Adipocyte (in vitro differentiated cells): ENCODE data around the gene CD247.
"Not testable (repeated sequence)": the region's sequence is repeated elsewhere in the genome, so short reads cannot be mapped to it uniquely, and the experiment has no call there.

Experiments
- DNase-seq: peaks from one replicate; pipeline ENCODE4 v3.0.0-alpha.2; 2015; ENCODE audit warnings: low read depth
- H3K27me3 ChIP-seq: replicated peaks from 2 replicates; pipeline ENCODE4 v1.7.0; 2013; ENCODE audit warnings: mild to moderate bottlenecking, low read length, moderate library complexity; ENCODE audit not compliant: control insufficient read depth, insufficient read depth
- H3K36me3 ChIP-seq: 2 replicates; pipeline ENCODE4 v1.7.0; 2013; ENCODE audit warnings: low read length, mild to moderate bottlenecking, moderate library complexity; ENCODE audit not compliant: control insufficient read depth, insufficient read depth, severe bottlenecking
- H3K4me1 ChIP-seq: 2 replicates; pipeline ENCODE4 v1.7.0; 2013; ENCODE audit warnings: mild to moderate bottlenecking, low read length, moderate library complexity; ENCODE audit not compliant: control insufficient read depth, insufficient read depth
- H3K4me3 ChIP-seq: 2 replicates; pipeline ENCODE4 v1.7.0; 2013; ENCODE audit warnings: mild to moderate bottlenecking, low read length, moderate library complexity
- H3K9ac ChIP-seq: 2 replicates; pipeline ENCODE4 v1.7.0; 2013; ENCODE audit warnings: mild to moderate bottlenecking, low read length, moderate library complexity
- H3K9me3 ChIP-seq: 2 replicates; pipeline ENCODE4 v1.7.0; 2013; ENCODE audit warnings: mild to moderate bottlenecking, low read length, moderate library complexity; ENCODE audit not compliant: control insufficient read depth

The CD247 gene

DNA sequence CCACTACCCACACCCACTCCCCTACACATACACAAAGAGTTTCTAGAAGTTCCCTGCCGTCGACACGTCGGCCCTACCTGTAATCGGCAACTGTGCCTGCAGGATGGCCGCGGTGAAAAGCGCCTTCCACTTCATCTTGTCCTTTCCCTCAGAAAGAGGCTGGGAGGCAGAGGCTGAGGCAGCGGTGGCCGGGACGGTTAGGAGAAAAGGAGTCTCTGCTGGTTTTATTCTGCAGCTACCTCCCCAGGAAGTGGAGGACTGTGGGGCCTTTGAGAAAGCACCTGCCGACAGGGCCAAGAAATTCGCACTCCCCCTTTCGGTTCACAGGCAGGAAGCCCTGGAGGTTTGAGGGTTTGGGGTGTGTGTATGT lies at the start of gene CD247:
TSS of gene CD247 (minus strand) at position 199 of the 370 bp plus-strand sequence. CDS start at position 135, 64 bp downstream.
- no peak for DNase-seq
- no peaks in the 10 kb centered on the region for H3K4me1 ChIP-seq

DNA sequence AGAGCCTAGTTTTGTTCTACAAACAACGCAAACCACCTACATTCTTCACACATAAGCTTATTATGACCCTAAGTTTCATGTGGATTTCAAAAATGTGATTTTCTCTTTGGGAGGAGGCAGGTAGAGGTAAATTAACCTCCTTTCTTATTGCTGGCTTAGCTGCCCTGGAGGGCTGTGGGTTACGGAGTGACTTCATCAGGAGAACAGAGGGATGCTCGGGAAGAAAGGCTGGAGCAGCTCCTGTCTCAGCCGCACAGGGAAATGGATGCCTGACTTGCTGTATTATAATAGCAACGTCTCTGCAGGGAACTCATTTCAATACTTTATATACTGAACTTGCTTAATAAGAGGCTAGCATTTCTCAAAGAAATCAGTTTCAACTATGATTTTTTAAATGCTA lies 49.3 kb upstream of the CD247 start:
- Histone ChIP-seq H3K27me3 (no peaks in the 10 kb centered on the region), H3K9me3 (peaks cover 2% of the 10 kb centered on the region), H3K9ac (no peak overlapping the region), H3K36me3 (no peaks in the 10 kb centered on the region), H3K4me3 (no peak overlapping the region), H3K4me1 (peaks cover 10% of the 10 kb centered on the region)
- DNase-seq, result no peak

More for the DNA sequence above, at the start of gene CD247:
- Histone ChIP-seq H3K27me3 (peaks cover 9% of the 10 kb centered on the region), H3K36me3 (no peaks in the 10 kb centered on the region), H3K9me3 (peaks cover 15% of the 10 kb centered on the region), H3K9ac (no peak within 1 kb of the TSS), H3K4me3 (no peak within 1 kb of the TSS)

DNA sequence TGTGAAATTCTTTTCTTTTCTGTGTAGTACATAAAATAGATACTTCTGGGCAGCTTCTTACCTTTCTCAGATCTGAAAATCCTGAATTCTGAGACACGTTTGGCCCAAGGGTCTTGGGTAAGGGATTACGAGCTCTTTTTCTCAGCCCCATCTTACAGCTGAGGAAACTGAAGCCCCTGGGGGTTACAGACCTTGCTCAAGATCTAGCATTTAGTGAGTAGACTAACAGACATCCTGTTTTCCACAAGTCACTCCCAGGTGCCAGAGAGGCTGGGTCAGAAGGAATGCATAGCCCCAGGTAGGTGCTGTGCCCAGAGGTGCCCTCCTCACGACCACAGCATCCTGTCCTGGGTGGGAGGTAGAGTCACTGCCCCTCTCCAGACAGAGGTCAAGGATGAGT lies 48.4 kb upstream of the CD247 start:
- H3K4me3 ChIP-seq, result no peak overlapping the region
- H3K9ac ChIP-seq, result no peak overlapping the region
- H3K9me3 ChIP-seq, result no peaks in the 10 kb centered on the region
- H3K36me3 ChIP-seq, result no peaks in the 10 kb centered on the region
- DNase-seq, result no peak
- peaks cover 10% of the 10 kb centered on the region for H3K4me1 ChIP-seq
- H3K27me3 ChIP-seq, result no peaks in the 10 kb centered on the region

DNA sequence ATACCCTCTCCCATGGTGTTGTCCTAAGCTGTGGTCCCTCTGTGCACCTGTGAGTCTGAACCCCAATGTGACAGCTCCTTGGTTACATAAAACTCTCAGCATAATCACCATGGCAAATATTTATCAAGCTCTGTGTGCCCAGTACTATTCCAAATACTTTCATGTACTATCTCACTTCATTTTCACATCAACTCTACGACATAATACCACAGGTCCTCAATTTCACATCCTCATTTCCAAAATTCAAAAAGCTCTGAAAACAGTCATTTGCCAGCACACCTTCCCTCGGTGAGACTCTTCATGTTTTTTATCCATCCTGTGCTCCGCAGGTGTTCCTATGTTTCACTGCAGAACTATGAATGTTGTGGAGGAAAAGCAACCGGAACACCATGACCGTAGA lies 47.6 kb upstream of the CD247 start:
- no peak for DNase-seq
- Histone ChIP-seq H3K27me3 (no peaks in the 10 kb centered on the region), H3K9ac (no peak overlapping the region), H3K9me3 (no peaks in the 10 kb centered on the region), H3K4me1 (peaks cover 10% of the 10 kb centered on the region), H3K36me3 (no peaks in the 10 kb centered on the region), H3K4me3 (no peak overlapping the region)

DNA sequence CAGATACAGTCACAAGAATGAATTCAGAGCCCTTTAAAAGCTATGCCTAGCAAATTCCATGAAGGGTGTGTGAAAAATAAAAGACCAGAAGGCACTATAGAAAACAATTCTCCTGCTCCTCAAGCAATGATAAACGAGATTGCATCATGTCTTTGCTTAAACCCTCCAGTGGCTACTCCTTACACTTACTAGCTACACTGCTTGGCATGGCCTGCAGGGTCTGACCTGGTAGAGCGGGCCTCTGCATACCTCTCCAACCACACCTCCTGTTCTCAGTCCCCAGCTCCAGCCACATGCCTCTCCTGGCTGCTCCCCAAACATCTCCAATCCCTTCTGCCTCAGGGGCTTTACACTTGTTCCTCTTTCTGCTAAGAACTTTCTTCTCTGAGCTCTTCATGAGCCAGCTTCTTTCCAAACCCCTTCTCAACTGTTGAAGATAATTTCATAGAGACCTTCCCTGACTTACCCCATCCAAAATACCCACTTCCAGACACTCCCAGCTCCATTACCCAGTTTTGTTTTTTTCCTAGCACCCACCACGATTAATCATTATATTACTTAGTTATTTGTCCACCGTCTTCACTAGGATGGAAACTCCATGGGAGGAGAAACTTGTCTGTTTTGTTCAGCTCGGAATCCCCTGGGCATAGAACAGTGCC lies 46.4 kb upstream of the CD247 start:
- Histone ChIP-seq H3K36me3 (no peaks in the 10 kb centered on the region), H3K9me3 (no peaks in the 10 kb centered on the region), H3K9ac (no peak overlapping the region), H3K4me1 (peaks cover 10% of the 10 kb centered on the region), H3K4me3 (no peak overlapping the region), H3K27me3 (no peaks in the 10 kb centered on the region)
- DNase-seq, result peak; percentile 53

DNA sequence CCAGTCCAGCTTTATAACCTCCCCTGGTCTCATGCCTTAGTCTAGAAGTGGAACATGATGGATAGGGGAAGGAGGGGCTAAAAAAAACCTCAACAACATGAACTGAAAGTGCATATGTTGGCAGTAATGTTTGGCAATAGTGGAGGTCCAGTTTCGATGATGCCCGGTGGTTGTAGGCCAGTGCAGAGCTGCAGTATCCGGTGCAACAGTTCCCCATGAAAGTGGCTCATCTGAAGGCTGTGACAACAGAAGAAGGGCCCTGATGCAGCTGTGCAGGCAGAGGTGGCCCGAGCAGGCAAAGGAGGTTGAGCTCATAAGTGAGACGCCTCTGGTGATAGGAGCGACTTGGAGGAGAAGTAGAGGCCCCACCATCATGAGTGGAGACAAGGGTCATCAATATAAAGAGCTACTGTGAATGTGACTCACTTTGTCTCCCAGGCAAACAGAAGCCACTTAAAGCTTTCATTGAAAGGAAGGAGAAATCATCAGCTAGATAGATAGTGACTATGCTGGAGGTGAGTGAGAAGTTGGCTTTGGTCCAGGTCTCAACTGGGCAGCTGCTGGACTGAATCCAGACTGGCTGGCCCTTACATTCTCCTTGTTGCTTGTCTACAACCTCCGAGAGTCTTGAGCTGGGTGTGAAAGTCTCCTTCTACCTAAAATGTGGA lies 45.4 kb upstream of the CD247 start:
- Histone ChIP-seq H3K9me3 (no peaks in the 10 kb centered on the region), H3K27me3 (no peaks in the 10 kb centered on the region), H3K36me3 (no peaks in the 10 kb centered on the region), H3K9ac (no peak overlapping the region), H3K4me3 (no peak overlapping the region), H3K4me1 (peaks cover 10% of the 10 kb centered on the region)
- DNase-seq, result no peak

DNA sequence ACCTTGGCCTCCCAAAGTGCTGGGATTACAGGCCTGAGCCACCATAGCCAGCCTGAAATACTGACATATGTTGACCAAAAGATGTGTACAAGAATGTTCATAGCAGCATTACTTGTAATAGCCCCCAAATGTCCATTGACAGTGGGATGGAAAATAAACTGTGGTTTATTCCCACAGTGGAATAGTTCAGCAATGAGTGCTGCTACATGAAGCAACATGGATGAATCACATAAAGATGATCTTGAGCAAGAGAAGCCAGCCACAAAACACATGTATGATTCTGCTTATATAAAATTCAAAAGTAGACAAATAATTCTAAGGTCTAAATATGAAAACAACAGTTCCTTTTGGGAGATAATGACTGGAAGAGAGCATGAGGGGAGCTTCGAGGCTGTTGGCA lies 44.4 kb upstream of the CD247 start:
- H3K36me3 ChIP-seq, result no peaks in the 10 kb centered on the region
- DNase-seq, result peak; percentile 38

DNA sequence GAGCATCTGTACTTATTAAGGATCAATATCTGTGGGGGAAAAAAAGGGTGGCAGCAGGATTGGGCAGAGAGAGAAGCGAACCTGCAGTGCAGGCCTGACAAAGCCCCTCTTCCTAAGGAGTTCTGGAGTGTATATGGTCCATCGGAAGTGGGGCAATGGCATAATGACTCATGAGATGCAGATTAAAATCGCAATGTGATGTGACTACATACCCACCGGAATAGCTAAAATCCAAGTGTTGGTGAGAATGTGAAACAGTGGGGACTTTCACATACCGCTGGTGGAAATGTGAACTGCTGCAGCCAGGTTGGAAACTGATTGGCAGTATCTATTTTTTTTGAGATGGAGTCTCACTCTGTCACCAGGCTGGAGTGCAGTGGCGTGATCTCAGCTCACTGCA lies 43.4 kb upstream of the CD247 start:
- Histone ChIP-seq H3K9me3 (no peaks in the 10 kb centered on the region), H3K4me3 (no peak overlapping the region), H3K4me1 (peaks cover 3% of the 10 kb centered on the region), H3K9ac (no peak overlapping the region), H3K36me3 (no peaks in the 10 kb centered on the region), H3K27me3 (no peaks in the 10 kb centered on the region)
- no peak for DNase-seq

More for the DNA sequence above, 44.4 kb upstream of the CD247 start:
- H3K9me3 ChIP-seq, result no peaks in the 10 kb centered on the region
- H3K27me3 ChIP-seq, result no peaks in the 10 kb centered on the region
- H3K4me1 ChIP-seq, result peaks cover 3% of the 10 kb centered on the region
- H3K9ac ChIP-seq, result no peak overlapping the region
- no peak overlapping the region for H3K4me3 ChIP-seq

DNA sequence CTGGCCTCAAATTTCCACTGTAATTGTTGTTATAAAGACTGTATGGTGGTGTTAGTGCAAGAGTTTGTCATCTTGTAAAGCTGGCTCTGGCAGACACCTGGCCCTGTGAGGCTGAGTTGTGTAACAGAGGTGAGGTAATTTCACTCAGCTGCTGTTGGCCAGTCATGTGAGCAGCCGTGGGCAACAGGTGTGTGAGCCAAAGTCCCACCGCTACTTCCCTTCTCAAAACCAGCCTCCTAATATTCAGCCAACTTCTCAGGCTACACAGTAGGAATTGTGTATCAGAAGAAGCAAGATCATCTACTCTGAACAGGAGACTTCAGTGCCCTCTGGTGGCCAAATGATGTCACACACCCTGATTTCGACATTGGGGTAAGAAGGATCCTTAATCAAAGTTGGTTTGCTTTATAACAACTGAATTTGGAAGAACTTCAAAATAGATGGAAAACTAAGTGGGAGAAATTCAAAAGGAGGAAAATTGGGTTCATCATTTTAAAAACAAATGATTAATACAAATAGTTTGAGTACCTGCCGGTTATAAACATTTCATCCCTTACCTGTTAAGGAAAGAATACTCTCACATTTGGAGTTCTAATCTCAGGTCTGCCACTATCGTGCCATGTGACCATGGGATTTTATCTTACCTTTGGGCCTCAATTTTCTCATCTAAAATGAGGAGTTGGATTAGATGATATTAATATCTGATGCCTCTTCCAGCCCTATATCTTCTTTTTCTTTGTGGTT lies 37.8 kb upstream of the CD247 start:
- Histone ChIP-seq H3K27me3 (no peaks in the 10 kb centered on the region), H3K4me1 (peaks cover 15% of the 10 kb centered on the region), H3K9me3 (no peaks in the 10 kb centered on the region), H3K36me3 (no peaks in the 10 kb centered on the region), H3K9ac (no peak overlapping the region), H3K4me3 (no peak overlapping the region)
- peak; percentile 89 for DNase-seq

DNA sequence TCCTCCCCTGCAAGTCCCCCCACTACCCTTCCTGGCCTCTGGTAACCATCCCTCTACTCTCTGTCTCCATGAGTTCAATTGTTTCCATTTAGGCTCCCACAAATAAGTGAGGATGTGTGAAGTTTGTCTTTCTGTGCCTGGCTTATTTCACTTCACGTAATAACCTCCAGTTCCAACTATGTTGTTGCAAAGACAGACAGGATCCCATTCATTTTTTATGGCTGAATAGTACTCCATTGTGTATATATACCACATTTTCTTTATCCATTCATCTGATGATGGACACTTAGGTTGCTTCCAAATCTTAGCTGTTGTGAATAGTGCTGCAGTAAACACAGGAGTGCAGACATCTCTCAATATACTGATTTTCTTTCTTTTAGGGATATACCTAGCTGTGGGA lies 36.7 kb upstream of the CD247 start:
- H3K9ac ChIP-seq, H3K27me3 ChIP-seq, H3K9me3 ChIP-seq, DNase-seq, H3K4me3 ChIP-seq, H3K36me3 ChIP-seq: not testable (repeated sequence)
- H3K4me1 ChIP-seq, result peaks cover 17% of the 10 kb centered on the region

DNA sequence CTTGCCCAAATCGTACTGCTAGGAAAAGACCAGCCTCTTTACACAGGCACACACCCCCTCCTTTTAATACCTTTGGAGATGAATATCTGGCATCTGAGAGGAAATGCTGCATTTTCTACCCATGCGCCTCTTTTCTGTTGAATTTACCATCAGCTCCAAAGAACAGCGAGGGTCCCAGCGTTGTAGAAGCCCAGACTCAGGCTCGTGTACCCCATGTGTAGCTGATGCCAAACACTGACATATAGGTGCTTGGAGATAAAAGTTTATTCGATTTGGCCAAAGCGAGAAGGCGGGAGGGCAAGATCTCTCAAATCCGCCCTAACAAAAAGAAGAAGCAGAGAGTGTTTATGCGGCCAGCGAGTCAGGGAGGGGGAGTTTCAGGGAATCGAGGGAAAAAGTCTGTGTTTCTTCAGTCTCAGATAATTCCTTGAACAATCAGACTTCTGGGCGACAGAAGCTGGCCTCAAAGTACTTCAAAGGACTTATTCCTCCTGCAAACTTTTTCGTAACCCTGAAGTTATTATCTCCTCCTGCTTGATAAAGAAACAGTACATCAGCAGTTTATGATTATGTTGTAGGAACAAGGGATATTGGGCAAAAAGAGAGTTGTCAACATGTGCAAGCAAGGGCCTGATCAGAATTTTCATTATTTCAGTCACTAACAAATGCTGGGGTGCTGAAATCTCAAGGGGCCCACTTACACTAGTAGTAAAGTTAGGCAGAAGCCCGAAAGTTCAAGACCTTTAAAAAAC lies 35.9 kb upstream of the CD247 start:
- H3K4me3 ChIP-seq, result peak overlapping the region; percentile 91
- peaks cover 17% of the 10 kb centered on the region for H3K4me1 ChIP-seq
- H3K36me3 ChIP-seq, result no peaks in the 10 kb centered on the region
- no peaks in the 10 kb centered on the region for H3K27me3 ChIP-seq
- H3K9me3 ChIP-seq, result no peaks in the 10 kb centered on the region
- peak overlapping the region; percentile 86 for H3K9ac ChIP-seq
- no peak for DNase-seq
